ENCODE measurements around the gene CDK2.
"Not testable (repeated sequence)": the region's sequence is repeated elsewhere in the genome, so short reads cannot be mapped to it uniquely, and the experiment has no call there.

Gene CDK2

DNA sequence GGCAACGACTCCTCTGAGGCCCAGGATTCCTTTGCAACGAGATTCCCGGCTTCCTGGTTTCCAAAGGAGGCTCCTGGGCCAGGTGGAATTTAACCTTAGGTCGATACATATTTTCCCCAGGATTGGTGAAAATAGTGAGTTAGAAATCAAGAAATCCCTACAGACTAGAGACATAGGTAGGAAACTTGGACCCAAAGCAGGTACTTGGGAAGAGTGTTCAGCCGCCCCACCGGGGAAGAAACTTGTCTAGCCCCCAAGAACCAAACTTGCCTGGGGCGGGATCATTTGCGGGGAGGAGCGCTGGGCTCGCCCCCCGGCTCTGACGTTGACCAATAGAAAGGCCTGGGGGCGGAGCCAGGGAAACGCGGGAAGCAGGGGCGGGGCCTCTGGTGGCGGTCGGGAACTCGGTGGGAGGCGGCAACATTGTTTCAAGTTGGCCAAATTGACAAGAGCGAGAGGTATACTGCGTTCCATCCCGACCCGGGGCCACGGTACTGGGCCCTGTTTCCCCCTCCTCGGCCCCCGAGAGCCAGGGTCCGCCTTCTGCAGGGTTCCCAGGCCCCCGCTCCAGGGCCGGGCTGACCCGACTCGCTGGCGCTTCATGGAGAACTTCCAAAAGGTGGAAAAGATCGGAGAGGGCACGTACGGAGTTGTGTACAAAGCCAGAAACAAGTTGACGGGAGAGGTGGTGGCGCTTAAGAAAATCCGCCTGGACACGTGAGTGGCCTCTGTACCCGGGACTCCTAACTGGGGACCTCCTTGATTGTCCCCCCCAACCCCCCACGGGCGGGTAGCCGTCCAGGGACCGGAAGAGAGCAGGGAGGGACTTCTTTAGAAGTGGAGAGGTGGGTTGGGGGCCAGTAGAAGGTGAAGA lies at the start of gene CDK2:
CDK2 (plus strand) TSS at position 423 of the 874 bp plus-strand sequence; CDS start at position 602, 179 bp downstream.
- peak; percentile 94 for ATAC-seq
- peak; percentile 84 to 88 for DNase-seq
- Mint-ChIP-seq H3K27ac (peak within 1 kb of the TSS; percentile 93 to 98), H3K4me3 (peak within 1 kb of the TSS; percentile 96 to 100), H3K9me3 (no peaks in the 10 kb centered on the region), H3K4me1 (peaks cover 45% of the 10 kb centered on the region), H3K27me3 (no peaks in the 10 kb centered on the region)

DNA sequence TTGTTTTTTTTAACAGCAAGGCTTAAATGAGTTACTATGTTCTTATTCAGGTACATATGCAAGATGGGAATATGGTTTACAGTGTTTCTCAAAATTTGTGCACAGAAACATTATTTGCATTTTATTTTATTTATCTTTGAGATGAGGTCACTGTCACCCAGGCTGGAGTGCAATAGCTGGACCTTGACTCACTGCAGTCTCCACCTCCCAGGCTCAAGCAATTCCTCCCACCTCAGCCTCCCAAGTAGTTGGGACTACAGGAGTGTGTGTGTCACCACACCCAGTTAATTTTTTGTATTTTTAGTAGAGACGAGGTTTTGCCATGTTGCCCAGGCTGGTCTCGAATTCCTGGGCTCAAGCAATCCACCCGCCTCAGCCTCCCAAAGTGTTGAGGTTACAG lies 47.6 kb upstream of the CDK2 start:
- ATAC-seq, DNase-seq, H3K27ac Mint-ChIP-seq, H3K27me3 Mint-ChIP-seq, H3K9me3 Mint-ChIP-seq, H3K4me3 Mint-ChIP-seq: not testable (repeated sequence)
- peaks cover 43% of the 10 kb centered on the region for H3K4me1 Mint-ChIP-seq

DNA sequence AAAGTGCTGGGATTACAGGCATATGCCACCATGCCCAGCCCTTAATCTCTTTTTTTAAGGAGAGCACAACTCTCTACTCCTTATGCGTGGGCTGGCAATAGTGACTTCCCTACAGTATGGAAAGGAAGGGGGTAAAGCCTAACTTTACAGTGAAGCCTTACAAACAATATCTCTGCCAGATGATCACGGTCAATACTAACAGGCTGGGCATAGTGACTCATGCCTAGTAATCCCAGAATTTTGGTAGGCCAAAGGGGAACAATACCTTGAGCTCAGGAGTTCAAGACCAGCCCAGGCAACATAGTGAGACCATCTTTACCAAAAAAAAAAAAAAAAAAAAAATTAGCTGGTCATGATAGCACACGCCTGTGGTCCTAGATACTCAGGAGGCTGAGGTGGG lies 44.5 kb upstream of the CDK2 start:
- DNase-seq = no peak
- Mint-ChIP-seq H3K27me3 (no peaks in the 10 kb centered on the region), H3K27ac (no peak overlapping the region), H3K4me3 (no peak overlapping the region), H3K9me3 (no peaks in the 10 kb centered on the region), H3K4me1 (peaks cover 35% of the 10 kb centered on the region)
- no peak for ATAC-seq

DNA sequence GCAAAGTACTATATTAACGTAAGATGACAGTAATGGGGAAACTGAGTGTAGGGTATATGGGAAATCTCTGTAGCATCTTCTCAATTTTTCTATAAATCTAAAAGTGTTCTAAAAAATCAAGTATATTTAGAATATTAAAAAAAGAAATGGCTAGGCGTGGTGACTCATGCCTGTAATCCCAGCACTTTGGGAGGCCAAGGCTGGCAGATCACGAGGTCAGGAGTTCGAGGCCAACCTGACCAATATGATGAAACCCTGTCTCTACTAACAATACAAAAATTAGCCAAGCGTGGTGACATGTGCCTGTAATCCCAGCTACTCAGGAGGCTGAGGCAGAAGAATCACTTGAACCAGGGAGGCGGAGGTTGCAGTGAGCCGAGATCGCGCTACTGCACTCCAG lies 43.0 kb upstream of the CDK2 start:
- Mint-ChIP-seq H3K4me1 (peaks cover 35% of the 10 kb centered on the region), H3K27ac (peak overlapping the region in 1 of 2 donors; percentile 12)
- H3K9me3 Mint-ChIP-seq, H3K27me3 Mint-ChIP-seq, DNase-seq, ATAC-seq, H3K4me3 Mint-ChIP-seq: not testable (repeated sequence)

DNA sequence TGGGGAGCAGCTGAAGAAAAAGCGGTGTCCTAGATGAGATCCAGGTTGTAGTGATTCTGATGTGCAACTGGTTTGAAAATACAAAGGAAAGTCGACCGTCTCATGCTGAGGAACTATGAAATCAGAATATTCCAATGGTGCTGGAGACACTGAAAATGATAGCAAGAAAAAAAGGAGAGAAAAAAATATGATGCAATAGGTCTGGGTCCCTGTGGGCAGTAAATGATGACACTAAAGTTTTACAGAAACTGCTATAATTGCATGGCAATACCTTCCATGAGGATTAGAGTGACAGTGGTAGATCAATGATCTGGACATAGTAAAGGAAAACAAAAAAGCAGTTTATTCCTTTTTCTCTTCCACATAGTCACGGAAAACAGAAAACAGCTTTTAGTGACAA lies 41.3 kb upstream of the CDK2 start:
- H3K4me3 Mint-ChIP-seq = peak overlapping the region; percentile 91 to 92
- H3K27me3 Mint-ChIP-seq = no peaks in the 10 kb centered on the region
- H3K9me3 Mint-ChIP-seq = no peaks in the 10 kb centered on the region
- peaks cover 50% of the 10 kb centered on the region for H3K4me1 Mint-ChIP-seq
- DNase-seq (no peak), ATAC-seq (no peak)
- peak overlapping the region; percentile 85 to 97 for H3K27ac Mint-ChIP-seq

DNA sequence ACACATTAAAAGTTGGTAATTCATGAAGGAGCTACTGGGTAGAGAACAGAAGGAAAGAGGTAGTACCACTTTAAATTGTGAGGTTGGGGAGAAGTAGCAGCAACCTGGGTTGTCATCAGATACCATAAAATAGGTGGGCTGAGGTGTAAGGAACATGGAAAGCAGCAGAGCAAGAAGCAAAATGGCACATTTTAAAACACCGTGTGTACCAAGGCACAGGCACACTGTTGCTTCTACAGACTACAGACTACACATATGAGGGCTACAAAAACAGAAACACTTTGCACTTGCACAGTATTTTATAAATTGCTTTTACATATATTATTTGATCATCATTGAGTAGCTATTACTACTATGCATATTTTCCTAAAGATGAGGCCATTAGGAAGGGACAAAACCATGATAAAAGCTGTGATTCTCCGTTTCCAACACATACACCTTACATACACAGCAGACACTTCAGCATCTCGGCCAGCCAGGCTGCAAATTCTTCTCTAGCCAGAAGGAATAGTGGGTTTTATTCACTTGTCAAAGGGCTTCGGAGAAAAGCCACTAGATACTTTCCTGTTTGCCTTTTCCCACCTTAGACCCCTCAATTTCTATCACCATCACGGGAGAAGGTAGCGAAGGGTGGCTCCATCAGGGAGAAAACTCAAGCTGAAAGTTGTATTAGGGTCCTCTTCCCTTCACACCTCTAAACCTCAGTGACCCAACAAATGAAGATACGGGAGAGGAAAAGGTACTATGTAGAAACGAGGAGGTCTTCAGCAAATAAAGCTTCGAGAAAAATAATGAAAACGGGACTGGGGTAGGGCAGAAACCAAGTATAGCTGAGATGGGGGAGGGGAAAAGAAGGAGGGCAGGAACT lies 40.5 kb upstream of the CDK2 start:
- DNase-seq (peak in 1 of 2 donors; percentile 23), ATAC-seq (no peak)
- Mint-ChIP-seq H3K4me1 (peaks cover 54% of the 10 kb centered on the region), H3K9me3 (no peaks in the 10 kb centered on the region), H3K4me3 (peak overlapping the region; percentile 91 to 92), H3K27me3 (no peaks in the 10 kb centered on the region), H3K27ac (peak overlapping the region; percentile 97 to 99)

DNA sequence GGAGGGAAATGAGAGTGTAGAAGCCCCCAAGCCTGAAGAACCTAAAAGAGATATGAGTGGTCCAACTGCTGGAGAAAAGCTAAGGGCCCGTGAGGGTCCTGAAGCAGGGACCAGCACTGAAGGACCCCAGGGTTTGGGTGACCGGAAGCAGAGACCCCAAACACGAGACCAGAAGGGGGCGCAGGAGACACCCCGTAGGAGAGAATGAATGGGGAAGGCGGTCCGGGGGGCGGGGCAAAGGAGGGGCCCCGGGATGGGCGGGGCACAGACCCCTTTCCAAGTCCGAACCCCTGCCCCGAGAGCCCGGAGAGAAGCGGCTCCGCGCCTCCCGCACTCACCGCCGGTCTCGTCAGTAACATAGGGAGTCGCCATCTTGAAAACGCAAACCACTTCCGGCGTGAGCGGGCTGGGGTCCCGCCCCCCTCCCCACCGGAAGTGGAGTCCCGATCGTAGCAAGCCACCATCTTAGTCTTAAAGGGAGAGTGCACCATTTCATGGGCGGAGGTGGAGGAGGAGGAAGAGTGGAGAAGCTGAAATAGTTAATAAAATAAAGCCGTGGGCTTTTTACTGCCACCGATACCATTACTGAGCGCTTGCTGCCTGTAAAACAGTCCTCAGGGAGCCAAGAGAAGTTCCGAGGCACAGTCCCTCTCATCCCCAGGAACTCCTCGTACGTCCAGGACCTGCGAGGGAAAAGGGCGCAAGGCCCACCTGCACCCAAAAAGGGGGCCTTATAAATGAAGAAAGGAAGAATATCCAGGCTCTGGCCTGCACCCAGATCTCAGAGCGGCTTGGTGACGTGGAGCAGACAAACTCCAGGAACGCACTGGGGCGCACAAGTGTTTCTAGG lies 39.7 kb upstream of the CDK2 start:
- DNase-seq = peak; percentile 89 to 94
- Mint-ChIP-seq H3K9me3 (no peaks in the 10 kb centered on the region), H3K4me1 (peaks cover 48% of the 10 kb centered on the region), H3K27me3 (no peaks in the 10 kb centered on the region), H3K27ac (peak overlapping the region; percentile 97 to 99), H3K4me3 (peak overlapping the region; percentile 91 to 92)
- ATAC-seq = peak; percentile 58

DNA sequence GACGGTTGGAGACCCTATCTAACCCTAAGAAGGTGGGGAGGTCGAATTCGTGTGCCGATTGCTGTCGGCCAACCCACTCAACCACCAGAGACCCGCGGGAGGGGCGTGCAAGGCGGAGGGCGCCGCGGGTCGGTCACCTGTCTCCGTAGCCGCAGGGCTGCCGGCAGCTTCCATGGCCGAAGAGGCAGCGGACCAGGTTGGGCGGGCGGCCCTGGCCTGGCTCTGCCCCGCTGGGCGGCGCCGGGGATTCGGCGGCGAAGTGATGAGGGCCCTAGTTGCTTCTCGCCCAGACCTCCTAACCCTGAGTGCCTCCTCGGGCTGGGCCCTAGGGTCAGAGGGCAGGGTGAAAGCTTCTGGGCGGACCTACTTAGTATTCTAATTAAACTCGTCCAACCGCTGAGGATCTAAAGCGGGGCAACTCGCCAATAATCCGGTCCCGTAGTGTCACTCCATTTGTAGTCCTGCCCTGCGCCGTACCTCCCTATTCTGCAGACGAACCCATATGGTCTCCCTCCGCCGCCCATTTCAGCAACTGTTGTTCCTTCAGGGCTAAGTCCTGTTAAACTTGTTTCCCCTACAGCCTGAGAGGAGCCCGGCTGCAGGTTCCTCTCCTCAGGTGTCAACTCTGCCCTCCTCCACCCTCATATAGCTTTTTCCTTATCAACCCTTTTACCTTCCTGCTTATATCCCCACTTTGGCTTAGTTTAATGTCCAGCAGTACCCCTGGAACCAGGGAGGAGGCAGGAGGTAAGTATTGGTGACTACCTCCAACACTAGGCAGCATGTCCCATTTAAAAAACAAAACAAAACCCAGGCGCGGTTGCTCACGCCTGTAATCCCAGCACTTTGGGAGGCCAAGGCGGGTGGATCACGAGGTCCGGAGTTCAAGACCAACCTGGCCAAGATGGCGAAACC lies 38.8 kb upstream of the CDK2 start, which contains the start of gene PYM1:
PYM1 (minus strand) TSS at position 307 of the 915 bp plus-strand sequence; CDS start at position 174, 133 bp downstream.
- ATAC-seq (peak; percentile 54), DNase-seq (peak; percentile 75 to 85)
- Mint-ChIP-seq H3K27me3 (no peaks in the 10 kb centered on the region), H3K4me3 (peak within 1 kb of the TSS; percentile 91 to 92), H3K9me3 (no peaks in the 10 kb centered on the region), H3K4me1 (peaks cover 40% of the 10 kb centered on the region), H3K27ac (peak within 1 kb of the TSS; percentile 97 to 99)

DNA sequence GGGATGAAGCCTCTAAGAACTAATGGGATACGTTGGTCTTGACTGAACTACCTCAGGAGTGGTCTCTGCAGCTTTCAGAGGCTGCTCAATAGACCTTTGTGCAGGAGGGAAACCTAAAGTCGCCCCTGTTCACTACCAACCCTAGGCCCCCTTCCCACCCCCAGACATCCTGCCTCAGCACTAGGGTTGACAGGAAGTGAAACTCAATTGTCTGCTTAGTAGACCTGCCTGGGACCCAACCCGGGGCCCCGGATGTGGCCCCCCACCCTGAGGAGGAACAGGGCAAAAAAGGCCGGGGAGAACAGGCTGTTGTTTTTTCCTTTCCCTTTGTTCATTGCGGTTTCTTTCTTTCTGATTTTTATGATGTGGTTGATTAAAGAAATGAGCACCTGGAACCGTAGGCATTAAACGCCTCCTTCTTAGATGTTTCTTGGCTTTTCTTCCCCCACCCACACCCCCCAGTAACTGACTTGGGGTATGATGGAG lies 37.3 kb upstream of the CDK2 start:
- DNase-seq (peak; percentile 88 to 93), ATAC-seq (peak; percentile 72)
- Mint-ChIP-seq H3K4me3 (peak overlapping the region; percentile 91 to 92), H3K9me3 (no peaks in the 10 kb centered on the region), H3K4me1 (peaks cover 40% of the 10 kb centered on the region), H3K27ac (peak overlapping the region; percentile 96 to 99), H3K27me3 (no peaks in the 10 kb centered on the region)

DNA sequence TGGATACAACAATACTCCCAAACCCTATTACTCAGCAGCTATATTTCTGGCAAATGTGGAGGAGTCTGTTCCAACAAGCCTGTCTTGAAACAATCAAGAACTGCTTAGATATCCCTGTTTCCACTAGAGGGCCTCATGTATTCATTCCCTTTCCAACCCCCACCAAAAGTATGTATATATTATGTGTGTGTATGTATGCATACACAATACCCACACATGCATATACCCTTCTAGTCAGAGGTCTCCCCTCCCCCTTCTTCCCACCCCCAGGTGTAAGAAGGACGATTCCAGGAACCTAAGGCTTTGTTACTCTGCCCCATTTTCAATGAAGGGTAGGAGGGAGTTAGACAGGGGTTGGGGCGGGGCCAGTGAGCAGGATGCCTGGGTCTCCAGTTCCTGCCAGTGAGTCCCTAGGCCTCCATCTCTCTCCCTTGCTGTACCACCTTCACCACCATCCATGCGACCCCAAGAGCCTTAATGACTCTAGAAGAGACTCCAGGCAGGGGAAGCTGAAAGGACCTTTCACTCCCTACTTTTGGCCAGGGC lies 35.8 kb upstream of the CDK2 start, which contains the start of gene DGKA:
DGKA (plus strand) TSS at position 392 of the 546 bp plus-strand sequence. CDS start 5,342 bp downstream, outside the sequence.
- peak within 1 kb of the TSS; percentile 96 to 99 for H3K27ac Mint-ChIP-seq
- ATAC-seq (peak; percentile 60), DNase-seq (peak; percentile 76 to 87)
- H3K4me3 Mint-ChIP-seq = peak within 1 kb of the TSS; percentile 91 to 92
- peaks cover 40% of the 10 kb centered on the region for H3K4me1 Mint-ChIP-seq
- no peaks in the 10 kb centered on the region for H3K27me3 Mint-ChIP-seq
- no peaks in the 10 kb centered on the region for H3K9me3 Mint-ChIP-seq

DNA sequence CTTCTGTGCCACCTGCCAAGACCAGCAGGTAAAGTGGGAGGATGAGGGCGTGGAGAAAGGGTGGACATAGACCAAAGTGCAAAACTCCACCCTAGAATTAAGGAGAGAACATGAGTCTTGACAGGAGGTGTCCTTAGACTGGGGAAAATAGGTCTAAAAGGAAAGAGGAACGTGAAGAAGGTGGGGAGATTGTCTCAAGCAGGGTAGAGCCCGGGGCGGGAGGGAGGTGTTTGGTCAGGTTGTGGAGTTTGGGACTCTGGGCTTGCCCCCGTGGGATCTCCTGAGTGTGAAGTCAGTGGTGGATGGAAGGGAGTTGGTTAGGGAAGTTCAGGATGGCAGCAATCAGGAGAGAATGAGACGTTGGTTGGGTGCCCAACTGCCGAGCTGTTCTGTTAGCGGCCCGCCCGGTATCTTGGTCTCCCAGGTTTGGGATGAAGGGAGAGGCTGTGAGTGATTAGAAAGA lies 35.3 kb upstream of the CDK2 start:
- ATAC-seq = no peak

DNA sequence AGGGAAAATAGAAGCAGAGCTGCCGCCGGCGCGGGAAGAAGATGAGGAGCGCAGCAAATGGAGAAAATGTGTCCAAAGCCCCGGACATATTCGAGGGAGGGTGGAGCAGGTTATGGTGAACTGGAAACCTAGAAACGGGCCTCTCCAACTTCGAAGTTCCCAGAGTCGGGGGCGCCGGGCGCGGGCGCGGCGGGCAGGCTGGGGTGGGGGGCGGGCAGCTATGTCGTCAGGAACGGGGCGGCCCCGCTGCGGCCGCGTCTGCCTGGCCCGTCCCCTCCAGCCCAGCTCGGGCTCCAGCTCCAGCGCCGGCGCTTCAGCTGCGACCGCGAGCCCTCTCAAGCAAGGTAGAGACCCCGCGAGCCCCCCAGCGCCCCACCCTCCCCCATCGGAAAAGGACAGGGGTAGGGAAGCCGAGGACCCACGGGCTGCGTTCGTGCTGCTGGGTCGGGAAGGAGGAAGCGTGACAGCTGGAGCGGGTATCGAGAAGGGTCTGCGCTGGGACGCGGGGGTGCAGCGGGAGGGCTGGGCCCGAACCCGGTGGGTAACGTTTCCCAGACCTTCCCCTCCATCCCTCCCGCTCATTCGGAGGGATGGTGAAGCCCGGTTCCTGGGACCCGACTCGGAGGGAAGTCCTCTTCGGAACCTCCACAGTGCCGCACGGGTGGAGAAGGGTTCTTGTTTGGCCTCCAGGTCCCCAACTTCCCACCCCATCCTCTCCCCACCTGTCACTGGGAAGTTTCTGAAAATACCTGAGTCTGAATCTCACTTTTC lies 34.7 kb upstream of the CDK2 start:
- DNase-seq = peak in 1 of 2 donors; percentile 27
- Mint-ChIP-seq H3K4me1 (peaks cover 51% of the 10 kb centered on the region), H3K27me3 (no peaks in the 10 kb centered on the region), H3K9me3 (no peaks in the 10 kb centered on the region), H3K27ac (peak overlapping the region; percentile 95 to 97), H3K4me3 (peak overlapping the region; percentile 91 to 92)
- no peak for ATAC-seq

More for the DNA sequence above, 35.3 kb upstream of the CDK2 start:
- Mint-ChIP-seq H3K27me3 (no peaks in the 10 kb centered on the region), H3K4me3 (peak overlapping the region; percentile 91 to 92), H3K9me3 (no peaks in the 10 kb centered on the region), H3K27ac (peak overlapping the region; percentile 95 to 97), H3K4me1 (peaks cover 45% of the 10 kb centered on the region)
- no peak for DNase-seq

DNA sequence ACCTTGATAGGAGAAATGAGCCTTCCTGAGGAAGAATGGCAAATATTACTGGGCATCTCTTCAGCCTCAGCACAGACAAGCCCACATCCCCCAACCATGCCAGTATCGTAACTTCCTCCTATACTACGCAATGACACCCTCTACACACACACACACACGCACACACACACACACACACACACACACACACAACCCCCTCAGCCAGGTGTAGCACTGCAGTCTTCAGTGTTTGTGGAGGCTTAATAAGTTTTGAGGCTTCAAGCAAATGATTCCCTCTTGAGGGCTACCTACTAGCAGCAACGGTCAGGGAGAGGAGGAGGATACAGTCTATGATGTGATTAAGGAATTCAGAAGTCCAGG lies 34.1 kb upstream of the CDK2 start:
- ATAC-seq (peak; percentile 23), DNase-seq (peak in 1 of 2 donors; percentile 52)
- Mint-ChIP-seq H3K9me3 (no peaks in the 10 kb centered on the region), H3K4me1 (peaks cover 57% of the 10 kb centered on the region), H3K27me3 (no peaks in the 10 kb centered on the region), H3K27ac (peak overlapping the region; percentile 90 to 92), H3K4me3 (peak overlapping the region; percentile 91 to 92)

All from stimulated activated naive CD8-positive, alpha-beta T cell treated with anti-CD3 and anti-CD28 coated beads, Interleukin-15, amount 100 ng/mL, for 72 hours (primary cell).